ENCODE measurements around the gene BANF2. TPM values are rescaled to one million over a fixed set of nuclear protein-coding genes. Genes with fewer than 3 reads are reported as not detected.

BANF2 gene
- total RNA-seq, 4 donors from 2014 or later, result not detected

DNA sequence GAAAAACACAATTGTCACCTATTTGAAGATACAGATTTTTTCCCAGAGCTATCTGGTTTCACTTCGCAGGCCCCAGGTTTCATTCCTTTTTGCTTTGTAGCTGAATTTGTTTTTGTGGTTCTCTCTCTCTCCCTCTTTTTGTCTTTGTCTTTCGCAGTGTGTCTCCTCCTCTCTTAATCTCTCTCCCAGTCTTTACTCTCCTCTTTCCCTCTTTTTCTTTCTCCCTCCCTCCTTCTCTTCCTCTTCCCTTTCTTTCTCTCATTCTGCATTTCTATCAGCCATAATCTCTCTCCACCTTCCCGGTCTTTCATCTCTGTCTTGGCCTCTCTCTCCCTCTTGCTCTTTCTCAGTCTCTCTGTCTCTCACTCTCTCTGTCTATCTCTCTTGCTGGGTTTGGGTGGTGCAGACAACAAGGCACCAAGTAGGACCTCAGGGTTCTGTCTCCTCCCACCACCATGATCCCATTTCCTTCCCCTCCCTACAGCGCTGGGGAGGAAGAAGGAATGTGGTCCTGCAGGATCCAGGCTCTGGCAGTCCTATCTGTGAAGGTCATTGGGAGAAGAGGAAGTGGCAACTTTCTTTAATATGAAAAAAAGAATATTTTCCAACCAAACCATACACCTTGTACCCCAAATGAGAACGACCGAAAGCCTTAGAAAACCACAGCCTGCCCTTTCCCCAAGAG, 63.2 kb downstream of the BANF2 start:
- Histone ChIP-seq H3K4me1 (no peaks in the 10 kb centered on the region), H3K27ac (no peak overlapping the region), H3K4me3 (no peak overlapping the region), H3K27me3 (peaks cover 4% of the 10 kb centered on the region), H3K9me3 (peaks cover 11% of the 10 kb centered on the region), H3K36me3 (no peaks in the 10 kb centered on the region)
- 75% methylated on average over 6 of the region's 6 CpGs for WGBS
- DNase-seq (ENCODE audit: low spot score in 2 of 2), result no peak
- TF ChIP-seq, protein P1, sequence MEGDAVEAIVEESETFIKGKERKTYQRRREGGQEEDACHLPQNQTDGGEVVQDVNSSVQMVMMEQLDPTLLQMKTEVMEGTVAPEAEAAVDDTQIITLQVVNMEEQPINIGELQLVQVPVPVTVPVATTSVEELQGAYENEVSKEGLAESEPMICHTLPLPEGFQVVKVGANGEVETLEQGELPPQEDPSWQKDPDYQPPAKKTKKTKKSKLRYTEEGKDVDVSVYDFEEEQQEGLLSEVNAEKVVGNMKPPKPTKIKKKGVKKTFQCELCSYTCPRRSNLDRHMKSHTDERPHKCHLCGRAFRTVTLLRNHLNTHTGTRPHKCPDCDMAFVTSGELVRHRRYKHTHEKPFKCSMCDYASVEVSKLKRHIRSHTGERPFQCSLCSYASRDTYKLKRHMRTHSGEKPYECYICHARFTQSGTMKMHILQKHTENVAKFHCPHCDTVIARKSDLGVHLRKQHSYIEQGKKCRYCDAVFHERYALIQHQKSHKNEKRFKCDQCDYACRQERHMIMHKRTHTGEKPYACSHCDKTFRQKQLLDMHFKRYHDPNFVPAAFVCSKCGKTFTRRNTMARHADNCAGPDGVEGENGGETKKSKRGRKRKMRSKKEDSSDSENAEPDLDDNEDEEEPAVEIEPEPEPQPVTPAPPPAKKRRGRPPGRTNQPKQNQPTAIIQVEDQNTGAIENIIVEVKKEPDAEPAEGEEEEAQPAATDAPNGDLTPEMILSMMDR (IDR thresholded peaks at IDR 0.05), result no peak
- TF ChIP-seq POLR2A (IDR thresholded peaks at IDR 0.05), result no peak
- no peak for TF ChIP-seq POLR2AphosphoS5 (IDR thresholded peaks at IDR 0.05)
- no peak for TF ChIP-seq EP300 (IDR thresholded peaks at IDR 0.05)

DNA sequence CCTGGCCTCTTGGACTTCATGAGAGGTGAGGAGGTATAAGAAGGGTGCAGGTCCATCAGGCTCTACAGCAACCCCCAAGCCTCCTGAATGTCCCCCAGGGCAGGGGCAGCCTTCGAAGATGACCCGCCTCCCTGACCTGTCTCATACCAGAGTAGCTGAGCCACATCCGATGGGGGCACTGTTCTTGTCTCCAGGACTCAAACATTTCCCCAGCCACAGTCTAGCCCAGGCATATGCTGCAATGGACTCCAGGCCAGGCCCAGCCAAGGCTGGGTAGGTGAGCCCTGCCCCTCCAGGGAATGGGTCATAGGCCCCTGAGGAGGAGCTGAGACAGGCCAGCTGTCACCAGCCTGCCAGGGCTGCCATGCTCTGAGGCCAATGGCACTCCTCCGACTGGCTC, 65.3 kb downstream of the BANF2 start:
- TF ChIP-seq POLR2AphosphoS5 (IDR thresholded peaks at IDR 0.05) (no peak), EP300 (IDR thresholded peaks at IDR 0.05) (no peak)
- TF ChIP-seq, protein P1 (IDR thresholded peaks at IDR 0.05), result no peak
- Histone ChIP-seq H3K27ac (no peak overlapping the region), H3K36me3 (no peaks in the 10 kb centered on the region), H3K4me3 (no peak overlapping the region), H3K9me3 (no peaks in the 10 kb centered on the region), H3K4me1 (no peaks in the 10 kb centered on the region), H3K27me3 (peaks cover 4% of the 10 kb centered on the region)
- 61% methylated on average over 2 of the region's 4 CpGs for WGBS
- DNase-seq (ENCODE audit: low spot score in 2 of 2), result no peak

DNA sequence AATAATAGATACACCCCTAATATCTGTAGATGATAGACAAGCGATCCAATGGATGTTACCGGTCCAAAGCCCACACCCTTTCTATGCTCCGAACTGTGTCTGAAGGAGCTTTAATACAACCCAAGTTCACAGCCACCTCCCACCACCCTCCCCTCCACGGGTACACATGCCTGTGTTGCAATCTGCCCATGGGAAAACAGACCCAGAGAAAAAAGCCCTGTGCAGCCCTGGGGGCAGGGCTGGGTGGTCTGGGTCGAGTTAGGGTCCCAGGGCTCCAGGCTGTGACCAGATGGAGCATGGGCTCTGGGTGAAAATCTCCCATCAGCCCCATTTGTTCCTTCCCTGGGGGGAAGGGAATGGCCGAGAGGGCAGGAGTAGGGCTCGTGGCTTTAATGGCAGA, 65.8 kb downstream of the BANF2 start:
- H3K4me1 ChIP-seq, result no peaks in the 10 kb centered on the region
- no peaks in the 10 kb centered on the region for H3K36me3 ChIP-seq

GRCh38 chr20:17766226-17766625, 66.5 kb downstream of the BANF2 start:
- WGBS, result 63% methylated on average over 3 of the region's 3 CpGs
- Histone ChIP-seq H3K4me1 (no peaks in the 10 kb centered on the region), H3K4me3 (no peak overlapping the region)

More for the DNA sequence above, 65.8 kb downstream of the BANF2 start:
- DNase-seq (ENCODE audit: low spot score in 2 of 2), result no peak
- Histone ChIP-seq H3K9me3 (no peaks in the 10 kb centered on the region), H3K27me3 (peaks cover 4% of the 10 kb centered on the region), H3K4me3 (no peak overlapping the region), H3K27ac (no peak overlapping the region)
- WGBS, result 75% methylated on average over 7 of the region's 7 CpGs
- TF ChIP-seq POLR2AphosphoS5 (IDR thresholded peaks at IDR 0.05) (no peak), POLR2A (IDR thresholded peaks at IDR 0.05) (no peak), EP300 (IDR thresholded peaks at IDR 0.05) (no peak)
- TF ChIP-seq, protein P1 (IDR thresholded peaks at IDR 0.05), result no peak

DNA sequence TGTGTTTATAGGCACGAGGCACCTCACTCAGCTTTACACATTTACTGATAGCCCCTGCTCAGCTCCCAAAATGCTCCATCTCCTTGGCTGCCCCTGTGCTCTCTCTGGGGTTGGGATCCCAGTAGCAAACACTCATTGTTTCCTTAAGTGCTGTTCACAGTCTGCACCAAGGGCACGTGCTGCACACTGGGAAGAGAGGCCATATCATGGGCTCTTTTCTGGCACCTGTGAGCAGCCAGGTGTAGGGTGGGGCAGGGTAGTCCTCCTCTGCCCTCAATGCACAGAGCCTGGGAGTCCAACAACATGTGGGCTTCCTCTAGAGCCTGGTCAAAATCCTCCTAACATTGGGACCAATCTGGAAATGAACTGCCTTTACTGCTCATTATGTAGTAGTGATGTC, 67.9 kb downstream of the BANF2 start:
- no peak overlapping the region for H3K27ac ChIP-seq
- no peak for DNase-seq (ENCODE audit: low spot score in 2 of 2)
- WGBS, result 74% methylated on average over 2 of the region's 2 CpGs
- no peaks in the 10 kb centered on the region for H3K4me1 ChIP-seq
- no peak overlapping the region for H3K4me3 ChIP-seq
- H3K9me3 ChIP-seq, result no peaks in the 10 kb centered on the region
- H3K27me3 ChIP-seq, result peaks cover 4% of the 10 kb centered on the region
- H3K36me3 ChIP-seq, result no peaks in the 10 kb centered on the region
- TF ChIP-seq POLR2A (IDR thresholded peaks at IDR 0.05) (no peak), POLR2AphosphoS5 (IDR thresholded peaks at IDR 0.05) (no peak), EP300 (IDR thresholded peaks at IDR 0.05) (no peak)
- TF ChIP-seq, protein P1 (IDR thresholded peaks at IDR 0.05), result no peak

More at GRCh38 chr20:17766226-17766625, 66.5 kb downstream of the BANF2 start:
- DNase-seq (ENCODE audit: low spot score in 2 of 2), result no peak
- no peaks in the 10 kb centered on the region for H3K9me3 ChIP-seq
- H3K27me3 ChIP-seq, result peaks cover 4% of the 10 kb centered on the region
- TF ChIP-seq POLR2A (IDR thresholded peaks at IDR 0.05) (no peak), EP300 (IDR thresholded peaks at IDR 0.05) (no peak)
- TF ChIP-seq, protein P1 (IDR thresholded peaks at IDR 0.05), result no peak
- H3K36me3 ChIP-seq, result no peaks in the 10 kb centered on the region
- H3K27ac ChIP-seq, result no peak overlapping the region

Data from suprapubic skin (tissue), 4 donors.